GM12878 (cell line): ENCODE results near the gene STPG1. TPM values are rescaled to one million over a fixed set of nuclear protein-coding genes. Genes with fewer than 3 reads are reported as not detected.

Experiments
- ATAC-seq: fragments of 200-7000 bp; cut with Tn5 transposase; 3 replicates; pipeline ENCODE4 v1.9.1; 2020; ENCODE audit warnings: mild to moderate bottlenecking, moderate library complexity
- BruUV-seq: library from RNA; stranded (reverse); fragments of 400-500 nt; replicated peaks from 2 replicates; lab custom pipeline; 2021; lab: Mats Ljungman, UMichigan
- CTCF ChIA-PET: fragments of 300-600 bp; sonication (Branson Sonifier 250); formaldehyde crosslinking; extraction: SDS; loops from one replicate; lab custom pipeline; 2021; ENCODE audit warnings: inconsistent platforms; lab: Yijun Ruan, JAX
- POLR2A ChIA-PET: fragments of 350-600 bp; formaldehyde crosslinking; extraction: SDS; loops from one replicate; lab custom pipeline; 2021; ENCODE audit warnings: inconsistent platforms; lab: Charles Lee
- RAD21 ChIA-PET: fragments of 300-600 bp; sonication (Branson Sonifier 250); formaldehyde crosslinking; loops from one replicate; lab custom pipeline; 2023; ENCODE audit warnings: antibody characterized with exemption; ENCODE audit not compliant: unreplicated experiment; lab: Charles Lee
- SMC1A ChIA-PET: fragments of 300-600 bp; sonication (Branson Sonifier 250); formaldehyde crosslinking; loops from one replicate; lab custom pipeline; 2023; ENCODE audit not compliant: unreplicated experiment, uncharacterized antibody; lab: Charles Lee
- DNase-seq: peaks from one replicate; pipeline ENCODE4 v3.0.0-alpha.2; 2011; ENCODE audit warnings: low read depth, low spot score
- FAIRE-seq: peaks from 3 replicates; lab custom pipeline; 2011; peaks lifted over from hg19 to GRCh38; lab: Jason Lieb, UNC
- H2AFZ ChIP-seq: 2 replicates; pipeline ENCODE4 v1.6.0; 2011; ENCODE audit warnings: low read depth, low read length, control low read depth; ENCODE audit not compliant: control insufficient read depth
- H3K27ac ChIP-seq: 2 replicates; pipeline ENCODE4 v1.5.1; 2011; ENCODE audit warnings: control low read depth; ENCODE audit not compliant: control insufficient read depth, insufficient read depth
- H3K27me3 ChIP-seq, 2 experiments: replicated peaks in 1 of 2; 2 replicates each; pipeline versions ENCODE4 v1.6.0 to v1.6.1; 2011; ENCODE audit warnings: low read length in 1 of 2; ENCODE audit not compliant: control insufficient read depth in 2 of 2, insufficient read depth in 2 of 2
- H3K36me3 ChIP-seq, 2 experiments: 2 replicates each; pipeline ENCODE4 v1.5.1; 2011; ENCODE audit warnings: low read length in 1 of 2; ENCODE audit not compliant: control insufficient read depth in 2 of 2, insufficient read depth in 2 of 2
- H3K4me1 ChIP-seq: 2 replicates; pipeline ENCODE4 v1.6.1; 2011; ENCODE audit warnings: mild to moderate bottlenecking, low read length, moderate library complexity, mixed read lengths; ENCODE audit not compliant: control insufficient read depth, insufficient read depth
- H3K4me2 ChIP-seq: 2 replicates; pipeline ENCODE4 v1.6.0; 2011; ENCODE audit warnings: control low read depth; ENCODE audit not compliant: control insufficient read depth, insufficient read depth
- H3K4me3 ChIP-seq: fragments of 200-600 bp; sonication (generic); 2 replicates; pipeline ENCODE4 v1.5.1; 2016
- H3K79me2 ChIP-seq: 2 replicates; pipeline ENCODE4 v1.6.0; 2011; ENCODE audit warnings: low read length; ENCODE audit not compliant: control insufficient read depth, insufficient read depth
- H3K9ac ChIP-seq: 2 replicates; pipeline ENCODE4 v1.8.0; 2011; ENCODE audit warnings: low read length, control low read depth, mixed read lengths; ENCODE audit not compliant: control insufficient read depth, insufficient read depth
- H3K9me3 ChIP-seq: replicated peaks from 3 replicates; pipeline ENCODE4 v1.5.1; 2011; ENCODE audit warnings: mild to moderate bottlenecking, low read length; ENCODE audit not compliant: control insufficient read depth, insufficient read depth
- H4K20me1 ChIP-seq: 2 replicates; pipeline ENCODE4 v1.6.0; 2011; ENCODE audit not compliant: control insufficient read depth, insufficient read depth
- BCL3 ChIP-seq: IDR thresholded peaks from 2 replicates; pipeline ENCODE4 v1.6.1; 2011; ENCODE audit warnings: borderline replicate concordance, low read depth, mild to moderate bottlenecking, moderate library complexity, low read length; ENCODE audit not compliant: insufficient read depth, poor library complexity, severe bottlenecking
- BMI1 ChIP-seq: fragments of 450-650 bp; IDR thresholded peaks from 2 replicates; pipeline ENCODE4 v1.6.1; 2016; ENCODE audit warnings: mild to moderate bottlenecking, moderate library complexity, borderline replicate concordance
- CHD2 ChIP-seq: IDR thresholded peaks from 2 replicates; pipeline ENCODE4 v1.6.1; 2011; ENCODE audit warnings: low read depth, low read length, improper control_type of control experiment, borderline replicate concordance
- IRF4 ChIP-seq: IDR thresholded peaks from 2 replicates; pipeline ENCODE4 v1.6.1; 2011; ENCODE audit warnings: low read depth, low read length
- JUND ChIP-seq: IDR thresholded peaks from 2 replicates; pipeline ENCODE4 v1.6.1; 2012; ENCODE audit warnings: low read depth, mild to moderate bottlenecking, low read length, improper control_type of control experiment, moderate library complexity
- KDM1A ChIP-seq: fragments of 200-600 bp; sonication (generic); IDR thresholded peaks from 2 replicates; pipeline ENCODE4 v1.6.1; 2016; ENCODE audit warnings: borderline replicate concordance
- PBX3 ChIP-seq: IDR thresholded peaks from 2 replicates; pipeline ENCODE4 v1.6.1; 2011; ENCODE audit warnings: mild to moderate bottlenecking, low read depth, low read length, moderate library complexity; ENCODE audit not compliant: insufficient replicate concordance
- PRDM15 ChIP-seq: fragments of 450-650 bp; formaldehyde crosslinking; IDR thresholded peaks from 2 replicates; pipeline ENCODE4 v1.4.0; 2020; ENCODE audit warnings: mild to moderate bottlenecking, moderate library complexity
- RAD51 ChIP-seq: fragments of 450-650 bp; IDR thresholded peaks from 2 replicates; pipeline ENCODE4 v1.6.1; 2016; ENCODE audit warnings: moderate library complexity, mild to moderate bottlenecking, inconsistent platforms
- TBL1XR1 ChIP-seq: IDR thresholded peaks from 2 replicates; pipeline ENCODE4 v1.6.1; 2012; ENCODE audit warnings: low read depth, low read length, improper control_type of control experiment
- WGBS: methylation state at CpG from one replicate; pipeline ENCODE4 v1.1.6; 2016; ENCODE audit warnings: low lambda C conversion rate; ENCODE audit not compliant: insufficient replicate concordance, insufficient coverage; ENCODE audit errors: missing lambda C conversion rate; 5-methylcytosine and 5-hydroxymethylcytosine counted together
- in situ Hi-C: fragments of 300-500 bp; cut with MboI; formaldehyde crosslinking; loops from 9 replicates; pipeline ENCODE4 v1.14.3; 2018; ENCODE audit warnings: mixed read lengths
- intact Hi-C: fragments of 100-400 bp; cut with micrococcal nuclease; formaldehyde crosslinking; loops from one replicate; pipeline ENCODE4 v1.14.2; 2022; ENCODE audit not compliant: unreplicated experiment
- polyA plus RNA-seq, 11 experiments: library from polyadenylated mRNA; depleted of rRNA in 4 of 11; unstranded in 6 of 11; stranded (reverse) in 5 of 11; fragments of >200 nt; fragmentation: Nextera tagmentation in 4 of 11; fragmentation: Illumina TruSeq in 1 of 11; extraction: Ambion mirVana in 4 of 11; extraction: Trizol in 1 of 11; gene quantifications; 1 replicate in 1 of 11; 2 replicates in 10 of 11; pipeline versions ENCODE4 v1.2.1 to v1.2.3, GENCODE V29; 2011 to 2016; ENCODE audit warnings: inconsistent platforms in 2 of 11, missing spikeins in 2 of 11, low read depth in 1 of 11
- total RNA-seq, 4 experiments: library from RNA; depleted of rRNA in 3 of 4; stranded (reverse); fragments of >200 nt in 3 of 4; fragmentation: Illumina TruSeq in 1 of 4; extraction: Trizol in 1 of 4; gene quantifications; 2 replicates each; pipeline versions ENCODE4 v1.2.1 to v1.2.3, GENCODE V29; 2013 to 2021

STPG1 gene
- total and polyA plus RNA-seq, 10 of the 15 experiments (the other 5 are each of a cell fraction or from before 2014, with no cell fraction given) = 0.22 to 2.6 (median 0.73) TPM

GRCh38 chr1:24319962-24320361, 93.6 kb downstream of the STPG1 start:
- H3K9ac ChIP-seq = no peak overlapping the region
- 100% methylated on average over 1 of the region's 1 CpG for WGBS
- CTCF ChIA-PET = interaction anchor here (0.6 to 1.9 kb wide), 4 partner anchors 74 to 538 kb away, joined by 3 to 6 read pairs (median 4); no protein-coding TSS in a partner anchor

More at GRCh38 chr1:24319962-24320361, 93.6 kb downstream of the STPG1 start:
- intact Hi-C loops = no loop called here
- BruUV-seq = no TSS peak
- ChIA-PET RAD21 (interaction anchor here (1.0 to 1.1 kb wide), 2 partner anchors 72 to 170 kb away, joined by 3 read pairs; no protein-coding TSS in a partner anchor), SMC1A (interaction anchor here (1.4 kb wide), 1 partner anchor 120 kb away, joined by 4 read pairs; no protein-coding TSS in a partner anchor), POLR2A (no interaction called here)
- H3K9me3 ChIP-seq = no peaks in the 10 kb centered on the region
- no peak overlapping the region for H3K27ac ChIP-seq
- H3K4me1 ChIP-seq = peaks cover 21% of the 10 kb centered on the region
- no peak overlapping the region for H3K4me2 ChIP-seq
- no peaks in the 10 kb centered on the region for H4K20me1 ChIP-seq
- no peak for FAIRE-seq
- H2AFZ ChIP-seq = no peak overlapping the region
- ATAC-seq = no peak
- H3K4me3 ChIP-seq = no peak overlapping the region; the same call in 1 of the 2 replicates
- no peaks in the 10 kb centered on the region for H3K36me3 ChIP-seq
- in situ Hi-C loops = no loop called here
- H3K79me2 ChIP-seq = no peaks in the 10 kb centered on the region
- H3K27me3 ChIP-seq = peaks cover 11 to 20% of the 10 kb centered on the region in 2 experiments
- TF ChIP-seq IRF4 (no peak), BCL3 (no peak), TBL1XR1 (no peak), BMI1 (no peak), PRDM15 (CRISPR knock-in tag) (no peak), JUND (no peak), CHD2 (no peak), KDM1A (no peak), PBX3 (no peak), RAD51 (no peak)
- no peak for DNase-seq
